Vagina (tissue), 2 donors: ENCODE results near the gene PIAS1.

Experiments
- POLR2A ChIP-seq, 2 donors: fragments of 450-650 bp; IDR thresholded peaks; one replicate each; pipeline ENCODE4 v1.6.1; 2017; ENCODE audit warnings: antibody characterized with exemption in 2 of 2, mild to moderate bottlenecking in 2 of 2, moderate library complexity in 2 of 2
- TF ChIP-seq, protein P1 (sequence below), 3 experiments: fragments of 450-650 bp in 2 of 3; fragments of 200-600 bp in 1 of 3; sonication (generic) in 1 of 3; IDR thresholded peaks; one replicate each; pipeline ENCODE4 v1.5.1; 2017 to 2019; ENCODE audit warnings: antibody characterized with exemption in 3 of 3, mild to moderate bottlenecking in 2 of 3, moderate library complexity in 2 of 3

DNA sequence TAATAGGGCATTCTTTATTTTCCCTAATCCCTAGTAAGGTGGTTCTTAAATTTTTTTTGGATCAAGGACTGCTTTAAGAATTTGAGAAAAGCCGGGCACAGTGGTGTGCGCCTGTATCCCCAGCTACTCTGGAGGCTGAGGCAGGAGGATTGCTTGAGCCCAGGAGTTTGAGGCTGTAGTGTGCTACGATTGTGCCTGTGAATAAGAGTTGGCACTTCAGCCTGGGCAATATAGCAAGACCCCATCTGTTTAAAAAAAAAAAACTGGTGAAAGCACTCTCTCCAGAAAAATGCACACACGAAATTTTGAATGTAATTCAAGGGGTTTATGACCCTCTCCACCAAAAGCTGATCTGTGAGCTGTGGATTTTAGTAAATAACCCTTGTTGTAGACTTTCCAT, 119.0 kb downstream of the PIAS1 start:
- TF ChIP-seq, protein P1, sequence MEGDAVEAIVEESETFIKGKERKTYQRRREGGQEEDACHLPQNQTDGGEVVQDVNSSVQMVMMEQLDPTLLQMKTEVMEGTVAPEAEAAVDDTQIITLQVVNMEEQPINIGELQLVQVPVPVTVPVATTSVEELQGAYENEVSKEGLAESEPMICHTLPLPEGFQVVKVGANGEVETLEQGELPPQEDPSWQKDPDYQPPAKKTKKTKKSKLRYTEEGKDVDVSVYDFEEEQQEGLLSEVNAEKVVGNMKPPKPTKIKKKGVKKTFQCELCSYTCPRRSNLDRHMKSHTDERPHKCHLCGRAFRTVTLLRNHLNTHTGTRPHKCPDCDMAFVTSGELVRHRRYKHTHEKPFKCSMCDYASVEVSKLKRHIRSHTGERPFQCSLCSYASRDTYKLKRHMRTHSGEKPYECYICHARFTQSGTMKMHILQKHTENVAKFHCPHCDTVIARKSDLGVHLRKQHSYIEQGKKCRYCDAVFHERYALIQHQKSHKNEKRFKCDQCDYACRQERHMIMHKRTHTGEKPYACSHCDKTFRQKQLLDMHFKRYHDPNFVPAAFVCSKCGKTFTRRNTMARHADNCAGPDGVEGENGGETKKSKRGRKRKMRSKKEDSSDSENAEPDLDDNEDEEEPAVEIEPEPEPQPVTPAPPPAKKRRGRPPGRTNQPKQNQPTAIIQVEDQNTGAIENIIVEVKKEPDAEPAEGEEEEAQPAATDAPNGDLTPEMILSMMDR (IDR thresholded peaks at IDR 0.05), result no peak
- TF ChIP-seq POLR2A (IDR thresholded peaks at IDR 0.05), result no peak
